NCI-H82 treated with DMSO at 0.1 percent for 48 hours (cell line): Measurements from ENCODE around the gene MS4A10.
A peak's percentile ranks its signal among the peaks of the same experiment; 100 is the strongest.
"Not testable (repeated sequence)": the region's sequence is repeated elsewhere in the genome, so short reads cannot be mapped to it uniquely, and the experiment has no call there.

Experiments
- DNase-seq: peaks from one replicate; lab custom pipeline; 2025; ENCODE audit not compliant: unreplicated experiment; lab: John Stamatoyannopoulos, UW

Gene MS4A10

GRCh38 chr11:60785136-60785535, at the start of gene MS4A10:
Gene MS4A10, plus strand, starts transcription at chr11:60785333. Its CDS starts 5,003 bp downstream, at chr11:60790336.
- no peak for DNase-seq

GRCh38 chr11:60739114-60739513, 46.0 kb upstream of the MS4A10 start:
- no peak for DNase-seq

DNA sequence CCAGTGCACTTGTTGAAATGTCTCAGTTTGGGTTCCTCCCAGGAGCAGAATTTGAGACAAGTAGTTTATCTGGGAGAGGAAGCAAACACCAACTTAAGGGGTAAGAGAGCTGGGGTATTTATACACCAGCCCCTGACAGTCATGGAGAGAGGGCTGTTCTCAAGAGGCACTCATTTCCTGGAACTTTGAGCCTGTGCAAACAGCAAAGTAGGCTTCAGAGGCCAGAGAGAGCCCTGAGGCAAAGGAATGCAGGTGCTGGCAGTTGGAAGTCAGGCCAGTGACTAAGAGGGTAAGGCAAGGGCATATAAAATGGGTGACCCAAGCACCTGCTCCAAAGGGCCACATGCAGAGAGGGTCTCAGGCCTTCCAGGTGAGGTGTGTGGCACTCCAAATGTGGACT, 44.6 kb upstream of the MS4A10 start:
- DNase-seq = no peak

GRCh38 chr11:60741421-60741820, 43.7 kb upstream of the MS4A10 start:
- DNase-seq = no peak

DNA sequence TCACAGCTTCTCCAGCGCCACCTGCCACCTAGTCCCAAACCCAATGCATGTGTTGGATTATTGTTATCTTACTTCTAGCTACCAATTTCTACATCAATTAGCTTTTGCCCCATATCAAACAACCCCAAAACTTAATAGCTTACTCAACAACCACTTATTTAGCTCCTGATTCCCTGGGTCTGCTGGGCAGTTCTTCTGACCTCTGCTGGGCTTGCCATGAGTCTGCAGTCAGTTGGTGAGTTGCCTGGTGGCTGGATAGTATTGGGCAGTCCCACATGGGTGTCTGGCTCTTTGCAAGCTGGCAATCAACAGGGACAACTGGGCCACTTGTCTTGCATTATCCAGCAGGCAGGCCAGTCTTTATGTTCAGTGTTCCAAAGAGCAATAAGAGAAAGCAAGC, 42.1 kb upstream of the MS4A10 start:
- no peak for DNase-seq

- no peak for DNase-seq
These were observed 41.0 kb upstream of the MS4A10 start for GRCh38 chr11:60744114-60744513.

DNA sequence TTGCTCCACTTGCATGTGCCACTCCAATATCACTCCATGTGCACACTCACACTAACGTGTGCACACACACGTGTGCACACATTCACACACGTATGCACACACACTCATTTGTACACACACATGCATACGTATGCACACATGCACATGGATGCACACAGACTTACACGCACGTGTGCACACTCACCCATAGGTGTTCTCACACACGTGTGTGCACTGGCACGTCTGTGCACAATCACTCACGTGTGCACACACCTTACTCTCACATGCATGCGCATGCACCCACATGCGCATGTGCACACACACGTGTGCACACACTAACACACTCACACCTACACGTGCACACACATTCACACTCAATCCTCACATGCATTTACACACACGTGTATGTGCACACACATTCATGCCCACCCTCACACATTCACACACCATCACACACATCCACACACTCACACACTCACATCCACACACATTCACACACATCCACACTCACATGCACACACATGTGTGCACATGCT, 37.7 kb upstream of the MS4A10 start:
- no peak for DNase-seq

DNA sequence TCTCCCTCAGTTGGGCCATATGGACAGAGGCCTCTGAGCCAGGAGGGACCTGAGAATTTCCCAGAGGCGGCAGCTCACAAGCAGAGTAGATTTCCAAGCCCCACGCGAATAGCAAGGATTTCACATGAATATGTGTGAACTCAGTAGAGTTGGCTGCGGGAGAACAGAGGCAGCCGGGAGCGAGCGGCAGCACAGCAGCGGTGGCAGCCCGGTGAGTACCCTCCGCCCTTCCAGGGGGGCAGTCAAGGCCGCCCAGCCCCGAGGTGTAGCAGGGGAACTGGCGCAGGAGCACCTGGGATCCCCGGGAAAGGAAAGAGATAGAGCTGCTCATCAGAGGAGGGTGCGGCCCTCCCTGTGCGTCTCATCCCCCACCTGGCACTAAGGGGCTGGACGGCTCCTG, 36.9 kb upstream of the MS4A10 start:
- DNase-seq = no peak

DNA sequence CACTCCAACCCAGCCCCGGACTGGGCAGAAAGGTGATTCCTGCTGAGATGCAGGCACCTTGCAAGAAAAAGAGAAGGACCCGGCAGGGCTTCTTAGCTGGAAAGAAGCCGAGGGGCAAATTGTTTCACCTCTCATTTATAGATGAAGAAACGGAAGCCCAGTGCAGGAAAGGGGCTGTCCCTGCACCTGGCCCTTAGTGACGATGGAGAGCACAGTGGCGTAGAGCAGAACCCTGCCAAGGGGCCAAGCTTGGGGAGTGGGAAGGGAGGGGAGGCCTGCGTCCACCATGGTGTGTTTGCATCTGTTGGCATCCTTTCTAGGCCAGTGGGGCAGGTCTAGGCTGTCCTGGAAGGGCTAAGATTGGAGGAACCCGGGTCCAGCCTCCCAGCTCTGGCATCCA, 36.3 kb upstream of the MS4A10 start:
- no peak for DNase-seq

DNA sequence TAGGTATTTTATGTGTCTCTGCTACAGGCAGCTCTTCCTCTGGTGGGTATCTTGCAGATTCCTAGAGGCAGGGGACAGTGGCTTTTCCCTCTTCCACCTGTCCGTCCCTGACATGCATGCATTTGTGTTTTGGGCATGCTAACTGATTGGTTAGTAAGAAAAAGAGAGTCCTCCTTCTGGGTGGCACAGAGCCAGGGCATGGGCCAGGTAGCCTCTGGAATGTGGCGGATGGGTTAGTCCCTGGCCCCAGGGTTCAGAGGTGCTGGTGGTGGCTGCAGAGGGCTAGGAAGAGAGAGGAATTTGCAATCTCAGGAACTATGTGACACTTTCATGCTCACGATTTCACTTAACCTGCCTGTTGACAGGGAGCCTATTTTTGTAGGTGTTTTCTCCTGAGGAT, 34.2 kb upstream of the MS4A10 start:
- DNase-seq = no peak

- DNase-seq = no peak
These were observed 31.8 kb upstream of the MS4A10 start for GRCh38 chr11:60753309-60753708.

DNA sequence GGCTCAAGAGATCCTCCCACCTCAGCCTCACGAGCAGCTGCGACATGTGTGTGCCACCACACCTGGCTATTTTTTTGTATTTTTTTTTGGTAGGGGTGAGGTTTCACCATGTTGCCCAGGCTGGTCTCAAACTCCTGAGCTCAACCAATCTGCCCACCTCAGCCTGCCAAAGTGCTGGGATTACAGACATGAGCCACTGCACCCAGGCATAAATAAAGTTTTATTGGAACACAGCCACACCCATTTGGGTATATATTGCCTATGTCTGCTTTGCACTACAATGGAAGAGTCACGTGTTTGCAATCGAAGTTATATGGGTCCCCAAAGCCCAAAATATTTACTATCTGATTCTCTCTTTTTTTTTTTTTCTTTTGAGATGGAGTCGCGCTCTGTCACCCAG, 30.2 kb upstream of the MS4A10 start:
- no peak for DNase-seq

DNA sequence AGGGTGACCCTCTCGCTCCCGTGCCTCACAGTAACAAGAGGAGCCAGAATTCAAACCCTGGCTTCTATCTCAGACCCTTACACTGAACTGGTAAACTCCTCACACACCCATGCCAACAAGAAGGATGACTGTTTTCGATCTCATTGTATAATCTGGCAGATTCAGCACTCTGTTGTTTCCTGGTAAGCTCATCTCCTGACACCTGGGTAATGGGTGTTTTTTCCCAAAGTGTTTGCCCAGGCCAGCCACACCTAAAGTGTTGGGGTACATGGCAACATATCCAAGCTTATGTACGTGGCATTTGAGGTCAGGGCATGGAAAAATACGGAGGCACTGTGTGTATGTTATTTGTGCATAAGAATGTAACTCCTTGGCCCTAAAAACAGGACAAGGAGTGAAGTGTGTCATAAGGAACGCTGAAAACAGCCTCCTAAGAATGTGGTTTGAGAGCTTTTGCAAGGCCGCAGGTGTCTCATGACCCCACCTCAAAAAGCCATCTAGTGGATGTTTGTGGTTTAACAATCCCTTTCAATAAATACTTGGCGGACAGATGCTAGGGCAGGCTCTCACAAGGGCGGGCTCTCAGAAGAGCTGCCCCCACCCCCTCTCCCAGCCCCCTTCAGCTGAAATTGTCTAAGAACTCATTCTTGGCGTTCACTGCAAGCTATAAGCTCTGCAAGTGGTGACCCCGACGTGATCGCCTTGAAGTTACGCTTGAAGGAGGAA, 28.7 kb upstream of the MS4A10 start, which contains the start of gene MS4A15:
Gene MS4A15, plus strand, starts transcription at position 561 of the 726 bp plus-strand sequence. CDS start 6,867 bp downstream, outside the sequence.
- DNase-seq = peak; percentile 2

- no peak for DNase-seq
These were observed 27.8 kb upstream of the MS4A10 start for GRCh38 chr11:60757231-60757800.

- not testable (repeated sequence) for DNase-seq
These were observed 26.5 kb upstream of the MS4A10 start for GRCh38 chr11:60758671-60759070.

- not testable (repeated sequence) for DNase-seq
These were observed 25.5 kb upstream of the MS4A10 start for GRCh38 chr11:60759438-60760225.

- no peak for DNase-seq
These were observed 23.5 kb upstream of the MS4A10 start for GRCh38 chr11:60761436-60762190.

GRCh38 chr11:60762851-60763691, 22.1 kb upstream of the MS4A10 start:
- DNase-seq = peak; percentile 0

- DNase-seq = no peak
These were observed 21.3 kb upstream of the MS4A10 start for GRCh38 chr11:60763692-60764369.

DNA sequence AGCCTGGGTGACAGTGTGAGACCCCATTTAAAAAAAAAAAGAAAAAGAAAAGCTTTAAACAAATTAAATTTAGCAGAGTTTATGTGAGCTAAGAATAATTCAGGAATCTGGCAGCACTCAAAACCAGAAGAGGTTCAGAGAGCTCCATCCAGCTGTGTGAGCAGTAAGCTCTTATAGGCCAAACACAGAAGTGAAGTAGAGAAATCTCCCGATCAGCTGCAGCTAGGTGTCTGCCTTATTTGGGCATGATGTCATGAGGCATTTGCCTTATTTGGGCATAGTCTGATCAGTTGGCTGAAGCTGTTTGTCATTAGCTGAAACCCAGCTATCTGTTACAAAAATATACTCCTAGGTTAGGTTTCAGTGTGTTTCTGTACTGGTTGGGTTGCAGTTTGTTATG, 20.3 kb upstream of the MS4A10 start:
- no peak for DNase-seq
